Ishikawa (cell line): ENCODE data around the gene EIF5.

Source experiments
- EGR1 ChIP-seq: IDR thresholded peaks from 2 replicates; pipeline ENCODE4 v1.6.1; 2012
- EP300 ChIP-seq: IDR thresholded peaks from 2 replicates; pipeline ENCODE4 v1.6.1; 2012; ENCODE audit warnings: borderline replicate concordance
- RAD21 ChIP-seq: IDR thresholded peaks from 2 replicates; pipeline ENCODE4 v1.6.1; 2012; ENCODE audit warnings: low read depth

DNA sequence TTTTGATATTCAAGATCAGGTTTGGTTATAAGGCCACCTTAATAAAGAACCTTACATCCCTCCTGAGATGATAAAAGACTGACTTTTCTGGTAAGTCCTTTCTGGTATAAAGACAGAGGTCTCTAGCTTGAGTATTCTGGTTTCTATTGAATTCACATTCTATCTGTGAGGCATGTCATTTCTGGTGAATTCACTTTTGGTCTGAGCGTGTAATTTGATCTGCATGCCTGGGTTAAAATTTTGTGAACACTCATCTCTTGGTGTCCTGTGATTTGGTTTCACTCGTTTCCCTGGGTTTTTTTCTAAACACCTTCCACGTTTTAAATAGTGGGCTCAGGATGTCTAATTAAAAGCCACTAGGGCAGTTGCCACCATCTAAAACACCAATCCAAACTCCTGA is 12.2 kb downstream of the EIF5 start:
- no peak for TF ChIP-seq RAD21
- TF ChIP-seq EGR1, result no peak
- no peak for TF ChIP-seq EP300
